Measurements from ENCODE around the gene TMEM164.

GRCh38 chrX:110218591-110218990 lies 215.7 kb downstream of the TMEM164 start:
- TF ChIP-seq CTCF (optimal IDR thresholded peaks at IDR 0.05 in 1 of 3, IDR thresholded peaks at IDR 0.05 in 1 of 3, conservative IDR thresholded peaks at IDR 0.05 in 1 of 3; ENCODE audit: extremely low read depth in 1 of 3, insufficient read depth in 2 of 3, low read length in 3 of 3) (no peak), EZH2 (IDR thresholded peaks at IDR 0.05; ENCODE audit: low read length) (no peak)
